ENCODE measurements around the gene SBF2. TPM values are rescaled to one million over a fixed set of nuclear protein-coding genes. Genes with fewer than 3 reads are reported as not detected.

SBF2 gene
- total and polyA plus RNA-seq, 9 of the 15 experiments (the other 6 are each of a cell fraction or from before 2014, with no cell fraction given), result 0.80 to 9.5 (median 5.0) TPM

DNA sequence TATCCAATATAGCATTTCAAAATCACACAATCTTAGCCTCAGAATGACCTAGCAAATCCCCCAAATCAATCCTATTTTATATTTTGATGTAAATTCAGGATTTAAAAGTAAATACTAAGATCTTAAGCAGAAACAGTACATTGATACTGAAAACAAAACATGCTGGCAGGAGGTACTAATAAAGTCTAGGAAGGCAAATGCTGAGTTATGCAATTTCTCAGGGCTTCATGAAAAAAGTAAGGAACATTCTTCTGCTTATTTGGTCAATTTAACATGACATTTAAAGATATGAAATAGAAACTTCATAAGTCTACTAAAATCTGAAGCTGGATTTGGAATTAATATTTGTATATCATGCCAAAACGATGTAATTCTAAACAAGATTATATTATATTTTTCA, 476.8 kb downstream of the SBF2 start:
- no peak overlapping the region for H3K4me2 ChIP-seq (ENCODE audit: insufficient read depth, low read length)
- no peaks in the 10 kb centered on the region for H3K9me1 ChIP-seq (ENCODE audit: control insufficient read depth, insufficient read depth, low read length)
- intact Hi-C loops (cut with micrococcal nuclease), result no loop called here
- no peaks in the 10 kb centered on the region for H3K27me3 ChIP-seq (ENCODE audit: control insufficient read depth in 2 of 2, insufficient read depth in 2 of 2, low read length in 2 of 2)
- WGBS (ENCODE audit: insufficient coverage, low coverage, missing lambda C conversion rate), result 0% methylated on average over 1 of the region's 1 CpG
- no peak for FAIRE-seq
- no peaks in the 10 kb centered on the region for H3K9me3 ChIP-seq (replicated peaks; ENCODE audit: control insufficient read depth, insufficient read depth, low read depth, low read length)
- no TSS peak for BruUV-seq (replicated peaks)
- ChIA-PET CTCF (ENCODE audit: low intra/inter-chr PET ratio) (no interaction called here), POLR2A (no interaction called here)
- H3K27ac ChIP-seq (ENCODE audit: extremely low read depth, low read depth, low read length), result no peak overlapping the region
- H2AFZ ChIP-seq (ENCODE audit: low read depth, low read length), result no peak overlapping the region
- H3K4me1 ChIP-seq (replicated peaks in 1 of 2; ENCODE audit: control insufficient read depth in 2 of 2, insufficient read depth in 2 of 2, low read length in 2 of 2), result no peaks in the 10 kb centered on the region
- in situ Hi-C loops (cut with MboI), result no loop called here
- ATAC-seq, result no peak
- H3K79me2 ChIP-seq (ENCODE audit: control insufficient read depth, insufficient read depth, low read length), result no peaks in the 10 kb centered on the region
- no peak overlapping the region for H3K9ac ChIP-seq (ENCODE audit: insufficient read depth in 1 of 2, low read depth in 2 of 2, low read length in 2 of 2)
- TF ChIP-seq ZNF316 (IDR thresholded peaks at IDR 0.05), result peak; percentile 22; the same call in 1 of the 2 replicates
- no peak for TF ChIP-seq ZNF143 (CRISPR knock-in tag; IDR thresholded peaks at IDR 0.05)
- H3K36me3 ChIP-seq (ENCODE audit: control insufficient read depth, insufficient read depth, low read length), result no peaks in the 10 kb centered on the region
- no peak overlapping the region for H3K4me3 ChIP-seq
- no peaks in the 10 kb centered on the region for H4K20me1 ChIP-seq (replicated peaks; ENCODE audit: control insufficient read depth, insufficient read depth, low read length)
- no peak for DNase-seq (ENCODE audit: extremely low read depth in 1 of 4, low spot score in 3 of 4)

DNA sequence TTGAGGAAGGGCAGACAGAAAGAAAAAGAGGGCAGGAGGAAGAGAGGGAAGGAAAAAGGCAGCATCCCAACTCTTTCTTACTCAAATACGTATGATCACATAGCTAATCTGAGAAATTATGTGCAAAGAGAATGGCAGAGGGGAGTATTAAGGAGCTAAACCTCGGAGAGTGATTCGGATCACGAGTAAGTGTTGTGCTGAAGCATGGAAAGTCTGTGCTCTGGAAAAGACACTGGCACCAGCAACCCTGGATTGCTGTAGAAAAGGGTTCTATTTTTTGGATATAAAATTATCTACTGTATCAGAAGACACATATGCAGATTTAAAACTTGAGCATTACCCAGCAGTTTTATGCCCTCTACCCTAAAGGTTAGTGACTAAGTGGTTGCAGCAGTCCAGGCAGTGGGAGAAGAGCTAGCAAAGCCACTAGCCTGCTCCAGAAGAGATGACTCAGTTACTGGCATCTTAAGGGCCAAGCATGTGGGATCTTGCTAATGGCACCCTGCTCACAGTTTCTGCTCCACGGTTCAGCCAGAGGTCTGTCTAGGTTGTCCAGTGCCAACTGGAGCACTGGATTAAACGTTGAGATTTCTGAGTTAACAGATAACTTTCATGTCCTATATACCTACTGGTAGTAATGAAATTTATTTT, 478.4 kb downstream of the SBF2 start:
- 8% methylated on average over 6 of the region's 6 CpGs for WGBS (ENCODE audit: insufficient coverage, low coverage, missing lambda C conversion rate)
- intact Hi-C loops (cut with micrococcal nuclease), result no loop called here
- ChIA-PET CTCF (ENCODE audit: low intra/inter-chr PET ratio) (no interaction called here), POLR2A (interaction anchor here (1.0 kb wide), 1 partner anchor 7 kb away, joined by 3 read pairs; no protein-coding TSS in a partner anchor)
- H3K4me2 ChIP-seq (ENCODE audit: insufficient read depth, low read length), result no peak overlapping the region
- TF ChIP-seq ETV1 (tag; conservative IDR thresholded peaks at IDR 0.05; ENCODE audit: low read depth) (no peak), ZNF696 (CRISPR knock-in tag; conservative IDR thresholded peaks at IDR 0.05) (no peak), HLTF (IDR thresholded peaks at IDR 0.05) (no peak), FOXP1 (CRISPR knock-in tag; IDR thresholded peaks at IDR 0.05) (no peak), ZNF282 (CRISPR knock-in tag; IDR thresholded peaks at IDR 0.05) (no peak), ZNF263 (CRISPR knock-in tag; IDR thresholded peaks at IDR 0.05; ENCODE audit: borderline replicate concordance) (no peak), RFX1 (IDR thresholded peaks at IDR 0.05) (no peak), ZNF121 (CRISPR knock-in tag; conservative IDR thresholded peaks at IDR 0.05) (0 out of 2 replicates have a peak, but pooled peaks have one; percentile 11)
- no peaks in the 10 kb centered on the region for H3K9me3 ChIP-seq (replicated peaks; ENCODE audit: control insufficient read depth, insufficient read depth, low read depth, low read length)
- H3K4me1 ChIP-seq (replicated peaks in 1 of 2; ENCODE audit: control insufficient read depth in 2 of 2, insufficient read depth in 2 of 2, low read length in 2 of 2), result no peaks in the 10 kb centered on the region
- H3K79me2 ChIP-seq (ENCODE audit: control insufficient read depth, insufficient read depth, low read length), result no peaks in the 10 kb centered on the region
- no peaks in the 10 kb centered on the region for H3K9me1 ChIP-seq (ENCODE audit: control insufficient read depth, insufficient read depth, low read length)
- ATAC-seq, result no peak
- H2AFZ ChIP-seq (ENCODE audit: low read depth, low read length), result no peak overlapping the region
- H3K4me3 ChIP-seq, result no peak overlapping the region
- no peak for FAIRE-seq
- H3K27ac ChIP-seq (ENCODE audit: extremely low read depth, low read depth, low read length), result no peak overlapping the region
- no TSS peak for BruUV-seq (replicated peaks)
- H3K27me3 ChIP-seq (ENCODE audit: control insufficient read depth in 2 of 2, insufficient read depth in 2 of 2, low read length in 2 of 2), result no peaks in the 10 kb centered on the region
- H3K9ac ChIP-seq (ENCODE audit: insufficient read depth in 1 of 2, low read depth in 2 of 2, low read length in 2 of 2), result no peak overlapping the region
- in situ Hi-C loops (cut with MboI), result no loop called here
- H4K20me1 ChIP-seq (replicated peaks; ENCODE audit: control insufficient read depth, insufficient read depth, low read length), result no peaks in the 10 kb centered on the region
- DNase-seq (ENCODE audit: extremely low read depth in 1 of 4, low spot score in 3 of 4), result no peak
- no peaks in the 10 kb centered on the region for H3K36me3 ChIP-seq (ENCODE audit: control insufficient read depth, insufficient read depth, low read length)
